HepG2 (cell line): Measurements from ENCODE around the gene ZNF33B. TPM values are rescaled to one million over a fixed set of nuclear protein-coding genes. Genes with fewer than 3 reads are reported as not detected.
A peak's percentile ranks its signal among the peaks of the same experiment; 100 is the strongest.

ENCODE experiments used
- EED ChIP-seq: sonication (generic); formaldehyde crosslinking; IDR thresholded peaks from 2 replicates; pipeline ENCODE4 v1.5.0; 2020; ENCODE audit warnings: mild to moderate bottlenecking, missing genetic modification reagents
- FLYWCH1 ChIP-seq: sonication (generic); formaldehyde crosslinking; IDR thresholded peaks from 2 replicates; pipeline ENCODE4 v1.8.1; 2023; ENCODE audit warnings: mild to moderate bottlenecking, missing genetic modification reagents
- HOXA9 ChIP-seq: sonication (generic); formaldehyde crosslinking; IDR thresholded peaks from 2 replicates; pipeline ENCODE4 v1.8.1; 2022; ENCODE audit warnings: missing genetic modification reagents, mild to moderate bottlenecking, moderate library complexity, borderline replicate concordance
- MZF1 ChIP-seq: sonication (generic); formaldehyde crosslinking; IDR thresholded peaks from 2 replicates; pipeline ENCODE4 v1.8.1; 2023; ENCODE audit warnings: mild to moderate bottlenecking, missing genetic modification reagents, borderline replicate concordance
- PHF21A ChIP-seq: sonication (generic); formaldehyde crosslinking; IDR thresholded peaks from 2 replicates; pipeline ENCODE4 v1.5.0; 2020; ENCODE audit warnings: mild to moderate bottlenecking, missing genetic modification reagents
- RFXANK ChIP-seq: IDR thresholded peaks from 2 replicates; pipeline ENCODE4 v1.6.1; 2016
- XRCC5 ChIP-seq: fragments of 200-400 bp; formaldehyde crosslinking; optimal IDR thresholded peaks from 2 replicates; pipeline ENCODE3; 2017; ENCODE audit warnings: mild to moderate bottlenecking, low read length
- ZBTB42 ChIP-seq: sonication (generic); formaldehyde crosslinking; IDR thresholded peaks from 2 replicates; pipeline ENCODE4 v1.5.0; 2020; ENCODE audit warnings: mild to moderate bottlenecking, missing genetic modification reagents
- ZNF20 ChIP-seq: sonication (generic); formaldehyde crosslinking; IDR thresholded peaks from 2 replicates; pipeline ENCODE4 v1.4.0; 2020; ENCODE audit warnings: mild to moderate bottlenecking, moderate library complexity, missing genetic modification reagents
- ZNF383 ChIP-seq: sonication (generic); formaldehyde crosslinking; IDR thresholded peaks from 2 replicates; pipeline ENCODE4 v1.4.0; 2020; ENCODE audit warnings: missing genetic modification reagents, mild to moderate bottlenecking, borderline replicate concordance
- ZNF615 ChIP-seq: sonication (generic); formaldehyde crosslinking; IDR thresholded peaks from 2 replicates; pipeline ENCODE4 v1.5.0; 2020; ENCODE audit warnings: mild to moderate bottlenecking, missing genetic modification reagents, borderline replicate concordance
- ZSCAN20 ChIP-seq: sonication (generic); formaldehyde crosslinking; IDR thresholded peaks from 2 replicates; pipeline ENCODE4 v1.4.0; 2020; ENCODE audit warnings: missing genetic modification reagents, mild to moderate bottlenecking, borderline replicate concordance
- ZSCAN29 ChIP-seq: sonication (generic); formaldehyde crosslinking; conservative IDR thresholded peaks from 2 replicates; pipeline ENCODE4 v1.4.0; 2020; ENCODE audit warnings: mild to moderate bottlenecking, missing genetic modification reagents
- polyA plus RNA-seq, 8 experiments: library from polyadenylated mRNA; depleted of rRNA in 3 of 8; stranded (reverse) in 7 of 8; unstranded in 1 of 8; fragments of >200 nt; fragmentation: Illumina TruSeq in 4 of 8; extraction: Trizol in 4 of 8; gene quantifications; 2 replicates each; pipeline versions ENCODE4 v1.2.1 to v1.2.3, GENCODE V29; 2011 to 2016; ENCODE audit warnings: low read depth in 4 of 8, missing spikeins in 1 of 8, mixed read lengths in 1 of 8; ENCODE audit not compliant: insufficient read depth in 1 of 8
- total RNA-seq, 5 experiments: library from RNA; depleted of rRNA; stranded (reverse); fragments of >200 nt; fragmentation: Illumina TruSeq; extraction: Trizol; gene quantifications; 2 replicates each; pipeline ENCODE4 v1.2.3, GENCODE V29; 2016; ENCODE audit warnings: low read depth in 1 of 5
- TF ChIP-seq, protein P1 (sequence below): sonication (generic); formaldehyde crosslinking; IDR thresholded peaks from 2 replicates; pipeline ENCODE4 v1.5.1; 2020; ENCODE audit warnings: mild to moderate bottlenecking, missing genetic modification reagents, moderate library complexity
- TF ChIP-seq, protein P2 (sequence below): sonication (generic); formaldehyde crosslinking; IDR thresholded peaks from 2 replicates; pipeline ENCODE4 v1.8.1; 2022; ENCODE audit warnings: low read depth, mild to moderate bottlenecking, missing genetic modification reagents
- TF ChIP-seq, protein P3 (sequence below): sonication (generic); formaldehyde crosslinking; IDR thresholded peaks from 2 replicates; pipeline ENCODE4 v1.8.0; 2022; ENCODE audit warnings: missing genetic modification reagents, mild to moderate bottlenecking, inconsistent platforms, borderline replicate concordance
- TF ChIP-seq, protein P4 (sequence below): sonication (generic); formaldehyde crosslinking; IDR thresholded peaks from 2 replicates; pipeline ENCODE4 v1.8.0; 2022; ENCODE audit warnings: missing genetic modification reagents, mild to moderate bottlenecking, borderline replicate concordance
- TF ChIP-seq, protein P5 (sequence below): sonication (generic); formaldehyde crosslinking; IDR thresholded peaks from 2 replicates; pipeline ENCODE4 v1.5.0; 2020; ENCODE audit warnings: missing genetic modification reagents

ZNF33B gene
- total and polyA plus RNA-seq, 2 of the 13 experiments (the other 11 are each of a cell fraction or from before 2014, with no cell fraction given) = 18.4 to 23.5 TPM

DNA sequence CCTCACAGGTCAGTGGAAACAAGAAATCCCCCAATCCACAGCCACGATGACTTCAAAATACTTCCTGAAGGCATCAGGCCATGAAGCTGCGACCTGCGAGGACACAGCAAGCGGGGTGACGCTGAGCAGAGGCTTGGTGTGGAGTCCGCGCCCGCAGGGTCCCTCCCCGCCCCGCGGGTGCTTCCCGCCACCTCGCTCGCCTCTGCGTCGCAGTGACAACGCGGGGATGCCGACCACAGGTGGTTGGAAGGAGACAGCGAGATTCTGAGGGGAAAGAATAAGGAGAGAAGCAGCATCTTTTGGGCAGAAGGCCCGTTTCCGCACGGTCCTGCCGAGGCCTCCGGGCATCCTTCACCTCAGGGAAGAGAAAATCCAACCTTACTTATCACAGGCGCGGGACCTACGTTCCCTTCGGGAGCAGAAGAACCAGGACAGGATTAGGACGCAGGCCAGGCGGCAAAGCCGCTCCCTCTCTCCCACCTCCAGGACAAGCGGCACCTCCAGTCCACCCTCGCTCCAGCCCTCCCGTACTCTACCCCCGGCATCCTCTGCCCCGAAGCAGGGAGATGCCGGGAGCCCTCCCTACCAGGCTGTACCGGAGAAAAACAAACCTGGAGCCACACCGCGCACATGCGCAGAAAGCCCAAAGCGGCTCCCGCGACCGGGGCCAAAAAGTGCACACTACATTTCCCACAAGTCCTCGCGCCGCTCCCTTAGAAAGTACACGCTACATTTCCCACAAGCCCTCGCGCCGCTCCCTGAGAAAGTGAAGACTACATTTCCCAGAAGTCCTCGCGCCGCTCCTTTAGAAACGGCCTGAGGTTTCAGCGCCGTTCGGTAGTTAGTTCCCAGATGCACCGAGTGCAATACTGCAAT is 85.9 kb downstream of the ZNF33B start (continued):
- TF ChIP-seq, protein P1, sequence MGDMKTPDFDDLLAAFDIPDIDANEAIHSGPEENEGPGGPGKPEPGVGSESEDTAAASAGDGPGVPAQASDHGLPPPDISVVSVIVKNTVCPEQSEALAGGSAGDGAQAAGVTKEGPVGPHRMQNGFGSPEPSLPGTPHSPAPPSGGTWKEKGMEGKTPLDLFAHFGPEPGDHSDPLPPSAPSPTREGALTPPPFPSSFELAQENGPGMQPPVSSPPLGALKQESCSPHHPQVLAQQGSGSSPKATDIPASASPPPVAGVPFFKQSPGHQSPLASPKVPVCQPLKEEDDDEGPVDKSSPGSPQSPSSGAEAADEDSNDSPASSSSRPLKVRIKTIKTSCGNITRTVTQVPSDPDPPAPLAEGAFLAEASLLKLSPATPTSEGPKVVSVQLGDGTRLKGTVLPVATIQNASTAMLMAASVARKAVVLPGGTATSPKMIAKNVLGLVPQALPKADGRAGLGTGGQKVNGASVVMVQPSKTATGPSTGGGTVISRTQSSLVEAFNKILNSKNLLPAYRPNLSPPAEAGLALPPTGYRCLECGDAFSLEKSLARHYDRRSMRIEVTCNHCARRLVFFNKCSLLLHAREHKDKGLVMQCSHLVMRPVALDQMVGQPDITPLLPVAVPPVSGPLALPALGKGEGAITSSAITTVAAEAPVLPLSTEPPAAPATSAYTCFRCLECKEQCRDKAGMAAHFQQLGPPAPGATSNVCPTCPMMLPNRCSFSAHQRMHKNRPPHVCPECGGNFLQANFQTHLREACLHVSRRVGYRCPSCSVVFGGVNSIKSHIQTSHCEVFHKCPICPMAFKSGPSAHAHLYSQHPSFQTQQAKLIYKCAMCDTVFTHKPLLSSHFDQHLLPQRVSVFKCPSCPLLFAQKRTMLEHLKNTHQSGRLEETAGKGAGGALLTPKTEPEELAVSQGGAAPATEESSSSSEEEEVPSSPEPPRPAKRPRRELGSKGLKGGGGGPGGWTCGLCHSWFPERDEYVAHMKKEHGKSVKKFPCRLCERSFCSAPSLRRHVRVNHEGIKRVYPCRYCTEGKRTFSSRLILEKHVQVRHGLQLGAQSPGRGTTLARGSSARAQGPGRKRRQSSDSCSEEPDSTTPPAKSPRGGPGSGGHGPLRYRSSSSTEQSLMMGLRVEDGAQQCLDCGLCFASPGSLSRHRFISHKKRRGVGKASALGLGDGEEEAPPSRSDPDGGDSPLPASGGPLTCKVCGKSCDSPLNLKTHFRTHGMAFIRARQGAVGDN (CRISPR knock-in tag) = peak; percentile 95
- TF ChIP-seq ZNF383 (CRISPR knock-in tag) (peak; percentile 79; the same call in 1 of the 2 replicates), MZF1 (no peak), RFXANK (CRISPR knock-in tag) (no peak; the same call in 1 of the 2 replicates), ZNF615 (CRISPR knock-in tag) (no peak), ZBTB42 (CRISPR knock-in tag) (no peak; the same call in 1 of the 2 replicates), ZSCAN29 (CRISPR knock-in tag) (peak; percentile 69), ZNF20 (no peak), HOXA9 (peak; percentile 64; the same call in 1 of the 2 replicates), ZSCAN20 (no peak), FLYWCH1 (no peak), PHF21A (CRISPR knock-in tag) (peak; percentile 70; the same call in 1 of the 2 replicates), XRCC5 (peak; percentile 41), EED (CRISPR knock-in tag) (no peak)
- TF ChIP-seq, protein P2, sequence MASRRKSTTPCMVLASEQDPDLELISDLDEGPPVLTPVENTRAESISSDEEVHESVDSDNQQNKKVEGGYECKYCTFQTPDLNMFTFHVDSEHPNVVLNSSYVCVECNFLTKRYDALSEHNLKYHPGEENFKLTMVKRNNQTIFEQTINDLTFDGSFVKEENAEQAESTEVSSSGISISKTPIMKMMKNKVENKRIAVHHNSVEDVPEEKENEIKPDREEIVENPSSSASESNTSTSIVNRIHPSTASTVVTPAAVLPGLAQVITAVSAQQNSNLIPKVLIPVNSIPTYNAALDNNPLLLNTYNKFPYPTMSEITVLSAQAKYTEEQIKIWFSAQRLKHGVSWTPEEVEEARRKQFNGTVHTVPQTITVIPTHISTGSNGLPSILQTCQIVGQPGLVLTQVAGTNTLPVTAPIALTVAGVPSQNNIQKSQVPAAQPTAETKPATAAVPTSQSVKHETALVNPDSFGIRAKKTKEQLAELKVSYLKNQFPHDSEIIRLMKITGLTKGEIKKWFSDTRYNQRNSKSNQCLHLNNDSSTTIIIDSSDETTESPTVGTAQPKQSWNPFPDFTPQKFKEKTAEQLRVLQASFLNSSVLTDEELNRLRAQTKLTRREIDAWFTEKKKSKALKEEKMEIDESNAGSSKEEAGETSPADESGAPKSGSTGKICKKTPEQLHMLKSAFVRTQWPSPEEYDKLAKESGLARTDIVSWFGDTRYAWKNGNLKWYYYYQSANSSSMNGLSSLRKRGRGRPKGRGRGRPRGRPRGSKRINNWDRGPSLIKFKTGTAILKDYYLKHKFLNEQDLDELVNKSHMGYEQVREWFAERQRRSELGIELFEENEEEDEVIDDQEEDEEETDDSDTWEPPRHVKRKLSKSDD (CRISPR knock-in tag) = no peak
- TF ChIP-seq, protein P3, sequence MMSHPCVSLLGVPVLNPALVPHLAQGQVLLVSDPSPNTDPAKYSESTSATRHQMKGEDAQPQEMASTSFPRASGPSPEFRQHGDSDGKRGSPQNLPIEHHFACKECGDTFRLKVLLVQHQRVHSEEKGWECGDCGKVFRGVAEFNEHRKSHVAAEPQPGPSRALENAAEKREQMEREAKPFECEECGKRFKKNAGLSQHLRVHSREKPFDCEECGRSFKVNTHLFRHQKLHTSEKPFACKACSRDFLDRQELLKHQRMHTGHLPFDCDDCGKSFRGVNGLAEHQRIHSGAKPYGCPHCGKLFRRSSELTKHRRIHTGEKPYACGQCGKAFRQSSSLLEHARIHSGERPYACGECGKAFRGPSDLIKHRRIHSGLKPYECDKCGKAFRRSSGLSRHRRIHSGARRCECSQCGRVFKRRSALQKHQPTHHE (CRISPR knock-in tag) = no peak
- TF ChIP-seq, protein P4, sequence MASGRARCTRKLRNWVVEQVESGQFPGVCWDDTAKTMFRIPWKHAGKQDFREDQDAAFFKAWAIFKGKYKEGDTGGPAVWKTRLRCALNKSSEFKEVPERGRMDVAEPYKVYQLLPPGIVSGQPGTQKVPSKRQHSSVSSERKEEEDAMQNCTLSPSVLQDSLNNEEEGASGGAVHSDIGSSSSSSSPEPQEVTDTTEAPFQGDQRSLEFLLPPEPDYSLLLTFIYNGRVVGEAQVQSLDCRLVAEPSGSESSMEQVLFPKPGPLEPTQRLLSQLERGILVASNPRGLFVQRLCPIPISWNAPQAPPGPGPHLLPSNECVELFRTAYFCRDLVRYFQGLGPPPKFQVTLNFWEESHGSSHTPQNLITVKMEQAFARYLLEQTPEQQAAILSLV = no peak
- TF ChIP-seq, protein P5, sequence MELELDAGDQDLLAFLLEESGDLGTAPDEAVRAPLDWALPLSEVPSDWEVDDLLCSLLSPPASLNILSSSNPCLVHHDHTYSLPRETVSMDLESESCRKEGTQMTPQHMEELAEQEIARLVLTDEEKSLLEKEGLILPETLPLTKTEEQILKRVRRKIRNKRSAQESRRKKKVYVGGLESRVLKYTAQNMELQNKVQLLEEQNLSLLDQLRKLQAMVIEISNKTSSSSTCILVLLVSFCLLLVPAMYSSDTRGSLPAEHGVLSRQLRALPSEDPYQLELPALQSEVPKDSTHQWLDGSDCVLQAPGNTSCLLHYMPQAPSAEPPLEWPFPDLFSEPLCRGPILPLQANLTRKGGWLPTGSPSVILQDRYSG = no peak
